ENCODE data around the gene SLC22A14.
A peak's percentile ranks its signal among the peaks of the same experiment; 100 is the strongest.
"Not testable (repeated sequence)": the region's sequence is repeated elsewhere in the genome, so short reads cannot be mapped to it uniquely, and the experiment has no call there.

SLC22A14 gene

DNA sequence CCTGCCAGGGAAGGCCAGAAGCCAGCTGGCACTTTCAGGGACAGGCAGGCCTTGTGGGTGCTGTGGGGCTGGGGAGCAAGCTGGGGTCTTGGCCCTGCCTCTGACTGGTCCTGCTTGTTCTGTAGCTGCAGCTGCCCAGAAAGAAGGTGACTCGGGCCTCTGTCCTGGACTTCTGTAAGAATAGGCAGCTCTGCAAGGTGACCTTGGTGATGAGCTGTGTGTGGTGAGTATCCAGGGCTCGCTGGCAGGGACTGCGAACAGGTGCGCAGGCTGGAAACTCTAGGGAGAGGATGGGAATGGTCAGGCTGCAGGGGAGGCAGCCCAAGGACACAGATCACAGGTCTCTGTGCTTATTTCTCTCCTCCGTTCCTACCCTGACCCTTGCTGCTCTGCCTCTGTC is 31.2 kb downstream of the SLC22A14 start:
- no peak for DNase-seq (ENCODE audit: low spot score)

DNA sequence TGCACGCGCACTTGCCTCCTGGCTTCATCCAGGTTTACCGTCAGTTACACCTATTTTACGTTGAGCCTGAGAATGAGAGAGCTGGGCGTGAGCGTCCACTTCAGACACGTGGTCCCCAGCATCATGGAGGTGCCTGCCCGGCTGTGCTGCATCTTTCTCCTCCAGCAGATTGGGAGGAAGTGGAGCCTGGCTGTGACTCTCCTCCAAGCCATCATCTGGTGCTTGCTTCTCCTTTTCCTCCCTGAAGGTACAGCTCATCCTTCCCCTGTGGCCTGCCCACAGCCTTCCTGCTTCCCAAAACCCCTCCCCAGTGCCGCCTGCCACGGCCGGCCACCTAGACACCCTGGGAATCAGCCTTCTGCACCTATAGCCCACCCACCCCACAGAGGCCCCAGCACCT is 31.6 kb downstream of the SLC22A14 start:
- no peak for DNase-seq (ENCODE audit: low spot score)

DNA sequence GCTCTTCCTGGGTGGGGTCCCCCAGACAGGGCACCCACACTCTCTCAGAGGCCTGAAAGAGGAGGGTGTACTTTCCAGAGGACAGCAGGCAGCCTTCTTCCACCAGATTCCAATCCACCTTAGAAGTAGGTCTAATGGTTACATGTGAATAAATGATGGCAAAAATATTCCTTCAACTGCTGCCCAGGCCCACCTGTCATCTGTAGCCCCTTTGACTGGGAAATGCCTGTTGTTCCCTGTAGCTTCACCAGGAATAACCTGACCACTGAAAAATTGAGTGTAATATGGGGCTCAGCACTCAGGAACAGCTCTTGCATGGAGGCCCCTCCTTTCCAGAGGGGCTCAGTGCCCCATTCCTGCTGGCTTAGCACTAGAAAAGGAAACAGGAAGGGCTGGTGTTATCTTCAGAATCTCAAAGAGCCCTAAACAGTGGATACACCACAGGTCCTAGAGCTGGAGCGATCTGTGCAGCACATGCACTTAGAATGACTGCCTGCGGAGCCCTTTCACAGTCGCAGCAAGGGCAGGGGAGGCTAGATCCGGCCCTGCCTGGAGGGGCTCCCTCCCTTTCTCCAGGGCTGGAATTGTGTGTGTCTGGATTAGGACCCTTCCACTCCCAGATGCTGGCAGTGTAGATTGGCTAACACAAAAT is 32.1 kb downstream of the SLC22A14 start:
- no peak for DNase-seq (ENCODE audit: low spot score)

DNA sequence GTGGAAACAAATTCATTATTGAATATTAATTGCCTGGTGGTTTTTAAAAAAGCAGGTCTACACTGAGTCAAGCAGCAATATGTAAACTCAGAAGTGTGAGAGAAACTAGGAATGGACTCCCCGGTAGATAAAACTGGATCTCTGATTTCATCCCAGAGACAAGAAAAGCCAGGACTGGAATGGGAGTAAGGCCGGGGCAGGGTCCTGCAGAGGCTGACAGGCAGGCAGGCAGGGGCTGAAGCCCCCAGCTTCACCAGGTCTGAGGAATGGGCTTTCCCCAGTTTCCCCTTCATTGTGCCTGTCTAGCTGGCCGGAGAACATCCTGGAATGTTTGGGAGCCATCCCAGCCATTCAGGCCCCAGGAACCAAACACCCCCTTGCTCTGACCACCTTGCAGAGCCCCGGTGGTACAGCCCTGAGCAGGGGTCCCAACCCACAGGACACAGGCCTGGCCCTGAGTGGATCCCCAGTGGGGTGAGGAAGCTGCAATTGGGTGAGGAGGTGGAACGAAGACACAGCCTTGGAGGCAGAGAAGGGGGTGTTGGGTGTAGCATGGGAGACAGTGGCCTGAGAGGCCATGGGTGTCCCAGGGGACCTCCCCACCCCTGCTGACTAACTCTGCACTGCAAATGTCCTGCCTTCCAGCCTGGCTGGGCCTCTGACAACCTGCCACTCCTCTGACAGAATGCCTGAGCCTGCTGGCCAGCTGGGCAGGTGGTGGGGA is 32.8 kb downstream of the SLC22A14 start:
- DNase-seq (ENCODE audit: low spot score): no peak

DNA sequence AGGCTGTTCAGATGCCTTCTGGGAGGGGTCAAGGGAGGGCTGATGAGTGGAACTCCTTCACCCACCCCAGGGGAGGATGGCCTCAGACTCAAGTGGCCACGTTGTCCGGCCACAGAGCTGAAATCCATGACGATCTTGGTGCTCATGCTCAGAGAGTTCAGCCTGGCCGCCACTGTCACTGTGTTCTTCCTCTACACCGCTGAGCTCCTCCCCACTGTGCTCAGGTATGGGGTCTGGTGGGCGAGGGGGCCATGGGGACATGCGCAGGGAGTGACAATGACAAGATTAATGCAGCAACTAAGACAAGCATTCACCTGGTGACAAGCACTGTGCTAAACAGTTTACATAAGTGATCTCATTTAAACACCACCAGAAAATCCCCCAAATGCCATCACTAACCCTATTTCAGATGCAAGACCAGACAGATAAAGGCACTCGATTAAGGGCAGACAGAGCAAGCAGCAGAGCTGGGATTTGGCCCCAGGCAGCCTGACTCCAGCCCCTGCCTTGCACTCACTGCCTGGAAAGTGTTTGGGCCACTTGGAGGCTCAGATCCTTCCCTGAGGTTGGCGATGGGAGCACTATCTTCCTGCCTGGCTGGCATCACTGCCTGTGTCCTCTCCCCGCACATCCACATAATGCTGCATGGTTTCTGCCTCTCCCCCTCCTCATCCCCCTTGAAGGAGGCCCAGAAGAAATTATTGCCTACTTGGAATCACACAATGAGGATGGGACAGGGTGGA is 33.6 kb downstream of the SLC22A14 start:
- no peak for DNase-seq (ENCODE audit: low spot score)

DNA sequence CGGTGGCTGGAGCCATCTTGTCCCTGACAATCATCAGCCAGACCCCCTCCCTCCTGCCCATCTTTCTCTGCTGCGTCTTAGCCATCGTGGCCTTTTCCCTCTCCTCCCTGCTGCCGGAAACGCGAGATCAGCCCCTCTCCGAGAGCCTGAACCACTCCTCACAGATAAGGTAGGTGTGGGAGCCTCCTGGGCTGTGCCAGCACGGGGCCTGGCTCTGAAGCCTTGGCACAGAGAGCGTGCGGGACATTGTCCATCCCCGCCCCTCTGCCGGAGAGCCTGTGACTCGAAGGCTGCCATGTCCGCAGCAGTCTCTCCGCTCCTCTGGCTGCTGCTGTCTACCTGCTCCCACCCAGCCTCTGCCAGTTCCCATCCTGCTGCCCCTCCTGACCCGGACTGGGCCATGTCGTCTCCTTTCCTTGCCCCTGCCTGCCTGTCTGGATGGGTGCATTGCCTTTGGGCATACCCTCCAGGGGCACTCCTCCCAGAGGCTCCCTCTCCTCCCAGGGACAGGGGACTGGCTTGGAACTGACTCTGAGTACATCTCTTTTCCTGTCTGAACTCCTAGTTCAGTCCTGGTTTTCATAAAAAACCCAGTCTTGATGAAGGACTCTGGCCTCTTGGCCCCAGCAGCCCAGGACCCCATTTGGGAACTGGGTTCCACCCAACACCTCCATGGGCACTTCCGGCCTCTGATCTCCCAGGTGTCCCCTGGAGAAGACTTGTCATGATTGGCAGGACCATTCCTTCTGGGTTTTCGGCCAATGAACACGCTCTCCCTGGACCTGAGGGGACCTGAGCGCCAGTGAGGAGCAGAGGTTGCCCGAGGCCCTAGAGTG is 34.5 kb downstream of the SLC22A14 start:
- no peak for DNase-seq (ENCODE audit: low spot score)

DNA sequence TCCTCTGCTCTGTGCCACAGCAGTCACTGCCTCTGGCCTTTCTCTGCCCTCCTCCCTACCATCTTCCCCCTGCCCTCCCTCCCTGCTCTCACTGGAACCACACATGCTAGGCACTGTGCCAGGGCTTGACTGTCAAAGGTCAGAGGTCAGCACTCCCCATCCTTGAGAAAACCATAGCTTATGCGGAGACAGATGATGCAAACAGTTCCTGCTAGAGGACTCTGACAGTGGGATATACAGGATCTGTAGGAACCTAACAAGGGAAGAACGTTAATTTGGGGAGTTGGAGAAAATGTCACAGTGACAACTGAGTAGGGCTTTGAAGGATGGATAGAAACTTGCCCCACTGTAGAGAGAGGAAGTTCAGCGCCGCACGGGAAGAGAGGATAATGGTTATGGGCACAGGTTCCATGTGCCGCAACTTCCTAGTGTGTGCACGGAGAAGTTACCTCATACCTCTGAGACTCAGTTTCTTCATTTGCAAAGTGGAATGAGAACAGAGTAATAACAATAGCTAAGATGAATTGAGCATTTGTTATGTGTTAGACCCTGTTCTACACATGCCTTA is 35.2 kb downstream of the SLC22A14 start:
- no peak for DNase-seq (ENCODE audit: low spot score)

DNA sequence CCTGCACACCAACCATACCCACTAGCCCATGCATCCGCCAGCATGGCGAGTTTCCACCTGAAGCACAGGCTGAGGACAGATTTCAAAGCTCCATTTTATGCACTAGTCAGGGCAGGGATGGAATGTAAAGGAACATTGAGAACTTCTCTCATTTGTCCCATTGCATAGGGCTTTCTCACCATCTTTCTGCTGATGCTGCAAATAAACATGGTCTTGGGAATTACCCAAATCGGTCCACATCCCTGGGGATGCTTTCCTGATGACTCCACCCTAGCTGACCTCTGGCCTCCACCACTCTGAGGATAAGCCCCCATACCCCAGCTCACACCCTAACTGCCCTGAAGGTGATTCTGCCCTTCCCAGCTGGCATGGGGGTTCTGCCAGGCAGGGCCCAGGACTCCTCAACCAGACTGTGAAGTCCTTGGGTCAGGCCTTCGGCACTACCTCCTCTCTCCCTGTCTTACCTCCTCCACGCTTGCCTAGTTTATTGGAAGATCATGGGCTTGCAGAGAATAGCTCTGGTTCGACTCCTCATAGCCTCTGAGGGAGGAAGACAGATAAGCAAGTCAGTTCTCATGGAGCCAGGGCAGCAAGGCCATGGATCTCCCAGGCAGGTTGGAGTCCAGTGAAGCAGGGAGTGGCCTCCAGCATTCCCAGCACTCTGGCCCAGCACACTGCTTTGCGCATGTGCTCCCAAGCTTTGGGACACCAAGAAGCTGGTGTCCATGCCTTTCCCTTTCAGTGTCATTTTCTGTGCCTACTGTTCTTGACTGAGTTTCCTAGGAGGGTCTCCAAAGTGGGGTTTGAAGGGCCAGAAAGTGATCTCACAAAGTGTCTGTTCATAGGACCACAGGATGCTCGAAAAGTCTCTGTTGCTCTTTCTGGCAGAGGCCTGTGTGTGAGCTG is 36.9 kb downstream of the SLC22A14 start:
- DNase-seq (ENCODE audit: low spot score): no peak

DNA sequence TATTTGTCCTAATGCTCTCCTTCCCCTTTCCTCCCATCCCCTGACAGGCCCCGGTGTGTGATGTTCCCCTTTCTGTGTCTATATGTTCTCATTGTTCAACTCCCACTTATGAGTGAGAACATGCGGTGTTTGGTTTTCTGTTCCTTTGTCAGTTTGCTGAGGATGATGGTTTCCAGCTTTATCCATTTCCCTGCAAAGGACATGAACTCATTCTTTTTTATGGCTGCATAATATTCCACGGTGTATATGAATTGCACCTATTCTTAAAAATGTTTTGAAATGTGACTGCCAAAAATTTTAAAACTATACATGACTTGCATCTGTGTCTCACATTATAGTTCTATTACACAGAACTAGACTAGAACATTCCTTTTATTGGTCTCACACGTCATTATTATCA is 38.5 kb downstream of the SLC22A14 start:
- not testable (repeated sequence) for DNase-seq (ENCODE audit: low spot score)

DNA sequence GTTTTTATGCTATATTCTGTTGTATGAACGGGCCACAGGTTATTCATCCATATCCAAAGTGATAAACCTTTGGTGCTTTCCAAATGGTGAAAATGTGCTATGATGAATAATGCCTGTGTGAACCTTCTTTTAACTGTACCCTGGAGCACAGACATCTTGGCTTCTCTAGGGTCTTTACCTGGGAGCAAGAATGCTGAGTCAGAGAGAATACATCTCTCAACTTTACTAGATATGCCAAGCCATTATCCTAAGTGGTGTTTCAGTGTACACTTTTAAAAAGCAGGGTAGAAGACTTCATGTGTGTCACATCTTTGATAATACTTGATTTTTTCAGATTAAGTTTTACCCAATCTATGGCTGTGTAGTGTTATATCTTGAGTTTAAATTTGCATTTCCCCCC is 41.0 kb downstream of the SLC22A14 start:
- no peak for DNase-seq (ENCODE audit: low spot score)

DNA sequence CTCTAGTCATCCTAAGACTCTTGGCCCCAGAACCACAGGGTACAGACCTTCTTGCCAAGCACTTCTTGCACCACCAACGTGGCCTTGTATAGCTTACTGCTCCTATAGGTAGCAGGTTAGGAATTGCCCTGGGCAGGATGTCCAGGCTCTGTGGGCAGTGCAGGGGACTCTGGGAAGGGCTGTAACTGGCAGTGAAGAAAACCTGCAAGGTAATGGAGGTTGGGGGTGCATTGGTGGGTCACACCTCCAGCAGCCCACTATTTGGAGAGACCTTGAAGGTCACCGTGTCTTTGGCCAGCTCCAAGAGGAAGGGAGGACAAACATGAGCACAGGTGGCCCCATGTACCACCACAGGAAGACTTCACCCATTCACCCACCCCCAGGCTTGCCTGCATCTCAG is 43.2 kb downstream of the SLC22A14 start:
- no peak for DNase-seq (ENCODE audit: low spot score)

DNA sequence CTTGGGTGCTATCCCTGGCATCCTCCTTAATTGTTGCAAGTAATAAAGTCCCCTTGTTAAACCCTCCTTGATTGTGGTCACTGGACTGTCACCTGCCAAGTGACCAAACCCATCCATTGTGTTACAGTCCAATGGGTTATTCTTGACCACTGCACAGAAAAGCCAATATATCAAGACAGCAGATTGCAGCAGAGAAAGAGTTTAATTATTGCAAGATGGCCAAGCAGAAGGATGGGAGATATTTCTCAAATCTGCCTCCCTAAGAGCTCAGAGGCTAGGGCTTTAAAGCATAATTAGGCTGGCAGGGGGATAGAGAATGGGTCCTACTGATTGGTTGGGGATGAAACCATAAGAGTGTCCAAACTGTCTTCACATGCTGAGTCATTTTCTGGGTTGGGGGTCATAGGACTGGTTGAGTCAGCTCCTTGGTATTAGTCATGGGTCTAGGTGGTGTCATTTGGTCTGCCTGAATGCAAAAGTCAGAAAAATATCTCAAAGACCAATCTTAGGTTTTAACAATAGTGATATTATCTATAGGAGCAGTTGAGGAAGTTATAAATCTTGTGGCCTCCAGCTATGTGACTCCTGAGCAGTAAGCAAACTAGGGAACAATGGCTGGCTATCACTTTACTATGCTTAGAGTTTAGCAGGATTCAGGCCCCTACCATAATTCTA is 45.4 kb downstream of the SLC22A14 start:
- no peak for DNase-seq (ENCODE audit: low spot score)

DNA sequence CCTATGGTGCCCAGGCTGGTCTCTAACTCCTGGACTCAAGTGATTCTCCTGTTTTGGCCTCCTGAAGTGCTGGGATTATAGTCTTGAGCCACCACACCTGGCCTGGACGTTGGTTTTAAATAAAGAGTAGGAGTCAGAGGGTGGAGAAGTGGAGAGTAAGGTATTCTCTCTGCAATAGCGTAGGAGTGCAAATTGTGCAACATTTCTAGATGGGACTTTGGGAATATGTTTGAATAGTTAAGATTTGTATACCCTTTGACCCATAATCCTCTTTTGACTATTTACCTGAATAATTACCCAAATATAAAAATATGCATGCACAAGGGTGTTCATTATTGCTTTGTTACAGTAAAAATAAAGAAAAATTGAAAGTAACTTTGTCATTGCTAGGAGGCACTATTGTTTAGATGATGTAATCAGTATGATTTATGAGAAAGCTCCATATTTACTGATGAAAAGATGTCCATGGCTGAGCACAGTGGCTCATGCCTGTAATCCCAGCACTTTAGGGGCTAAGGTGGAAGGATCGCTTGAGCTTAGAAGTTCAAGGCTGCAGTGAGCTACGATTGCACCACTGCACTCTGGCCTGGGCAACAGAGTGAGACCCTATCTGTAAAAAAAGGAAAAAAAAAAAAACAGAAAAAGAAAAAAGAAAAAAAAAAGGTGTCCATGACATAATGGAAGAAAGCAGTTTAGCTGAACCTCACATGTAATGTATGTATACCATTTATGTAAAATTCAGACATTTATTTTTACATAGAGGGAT is 49.3 kb downstream of the SLC22A14 start:
- no peak for DNase-seq (ENCODE audit: low spot score)

DNA sequence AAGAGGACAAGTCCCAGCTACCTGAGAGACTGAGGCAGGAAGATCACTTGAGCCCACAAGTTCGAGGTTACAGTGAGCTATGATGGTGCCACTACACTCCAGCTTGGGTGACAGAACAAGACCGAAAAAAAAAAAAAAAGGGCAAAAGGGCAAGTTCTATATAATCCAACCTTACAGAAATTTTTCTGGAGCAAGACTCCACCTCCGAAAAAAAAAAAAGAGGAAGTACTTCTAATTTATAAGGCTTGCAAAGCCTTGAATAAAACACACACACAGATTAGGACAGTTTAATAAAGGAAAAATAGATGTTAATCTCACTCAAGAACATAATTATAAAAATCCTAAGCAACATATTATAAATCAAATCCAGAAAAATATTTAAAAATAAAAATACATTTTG is 50.1 kb downstream of the SLC22A14 start:
- DNase-seq (ENCODE audit: low spot score): no peak

DNA sequence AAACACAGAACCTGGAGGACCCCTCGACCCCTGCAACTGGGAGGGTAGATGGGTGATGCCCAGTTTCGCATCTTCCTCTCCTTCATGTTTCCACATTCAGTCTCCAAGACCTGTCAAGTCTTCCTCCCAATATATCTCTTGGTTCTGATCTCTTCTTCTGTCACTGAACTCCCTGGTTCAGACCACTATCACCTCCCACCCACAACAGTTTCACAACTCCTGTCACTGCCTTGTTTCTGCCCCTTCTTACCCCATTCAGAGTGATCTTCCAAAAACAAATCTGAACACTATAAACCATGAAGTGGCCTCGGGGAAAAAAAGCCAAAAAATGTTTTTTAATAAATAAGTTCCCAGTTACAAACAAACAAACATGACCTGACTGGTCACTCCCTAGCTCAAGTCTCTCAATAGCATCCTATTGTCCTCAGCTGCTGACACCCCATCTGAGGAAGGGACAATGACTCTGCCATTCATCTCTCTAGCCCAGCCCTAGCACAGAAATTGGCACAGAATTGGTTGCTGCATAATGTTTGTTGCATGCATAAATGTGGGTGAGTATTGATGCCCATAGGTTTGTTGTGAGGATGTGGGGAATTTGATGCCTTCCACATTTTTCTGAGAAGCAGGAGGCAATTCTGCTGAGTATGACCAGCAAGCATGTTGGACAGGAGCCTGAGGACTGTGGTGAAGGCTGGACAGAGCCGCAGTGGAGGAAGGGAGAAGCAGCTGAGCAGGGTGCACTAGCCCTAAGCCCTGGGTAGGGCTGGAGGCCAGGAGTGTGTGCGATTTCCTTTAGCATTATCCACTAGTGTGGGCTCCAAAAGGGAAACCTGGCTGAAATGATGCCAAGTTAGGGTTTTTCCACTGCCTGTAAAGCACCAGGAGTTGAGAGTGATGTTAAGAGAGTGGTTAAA is 52.3 kb downstream of the SLC22A14 start:
- peak; percentile 12 for DNase-seq (ENCODE audit: low spot score)

DNA sequence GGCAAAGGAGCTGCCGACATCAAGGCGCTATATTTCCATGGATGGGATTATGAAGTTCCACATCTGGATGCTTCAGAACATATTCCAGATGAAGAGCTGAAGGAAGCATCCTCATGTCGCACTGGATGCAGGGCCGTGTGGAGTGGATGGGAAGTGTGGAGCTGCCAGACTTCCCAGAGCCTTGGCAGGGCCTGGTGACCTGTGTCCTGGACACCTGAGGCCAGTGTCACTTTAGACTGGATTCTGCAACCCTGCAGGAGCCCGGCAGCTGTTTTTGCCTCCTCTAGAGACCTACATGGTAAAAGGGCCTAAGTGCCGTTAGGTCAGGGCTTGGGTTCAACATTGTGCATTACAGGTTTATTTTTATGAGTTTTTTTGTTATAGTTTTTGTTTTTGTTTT is 53.2 kb downstream of the SLC22A14 start:
- no peak for DNase-seq (ENCODE audit: low spot score)

DNA sequence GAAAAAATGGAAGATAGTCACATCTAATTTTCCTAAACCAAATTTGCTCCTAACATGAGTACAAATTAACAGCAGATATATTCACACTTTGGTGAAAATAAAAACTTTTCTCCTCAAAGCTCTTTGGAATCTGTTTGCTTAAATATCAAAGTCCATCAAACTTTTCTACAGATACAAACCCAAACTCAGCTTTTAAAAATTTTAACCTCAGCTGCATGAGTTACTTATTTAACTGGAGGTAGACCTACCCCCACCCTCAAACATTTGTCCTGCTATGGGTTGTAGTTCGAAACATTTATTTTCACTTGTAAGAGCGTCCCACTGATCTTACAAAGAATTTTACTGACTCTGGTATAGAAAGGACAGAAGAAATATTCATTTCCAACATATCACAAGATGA is 55.6 kb downstream of the SLC22A14 start:
- no peak for DNase-seq (ENCODE audit: low spot score)

DNA sequence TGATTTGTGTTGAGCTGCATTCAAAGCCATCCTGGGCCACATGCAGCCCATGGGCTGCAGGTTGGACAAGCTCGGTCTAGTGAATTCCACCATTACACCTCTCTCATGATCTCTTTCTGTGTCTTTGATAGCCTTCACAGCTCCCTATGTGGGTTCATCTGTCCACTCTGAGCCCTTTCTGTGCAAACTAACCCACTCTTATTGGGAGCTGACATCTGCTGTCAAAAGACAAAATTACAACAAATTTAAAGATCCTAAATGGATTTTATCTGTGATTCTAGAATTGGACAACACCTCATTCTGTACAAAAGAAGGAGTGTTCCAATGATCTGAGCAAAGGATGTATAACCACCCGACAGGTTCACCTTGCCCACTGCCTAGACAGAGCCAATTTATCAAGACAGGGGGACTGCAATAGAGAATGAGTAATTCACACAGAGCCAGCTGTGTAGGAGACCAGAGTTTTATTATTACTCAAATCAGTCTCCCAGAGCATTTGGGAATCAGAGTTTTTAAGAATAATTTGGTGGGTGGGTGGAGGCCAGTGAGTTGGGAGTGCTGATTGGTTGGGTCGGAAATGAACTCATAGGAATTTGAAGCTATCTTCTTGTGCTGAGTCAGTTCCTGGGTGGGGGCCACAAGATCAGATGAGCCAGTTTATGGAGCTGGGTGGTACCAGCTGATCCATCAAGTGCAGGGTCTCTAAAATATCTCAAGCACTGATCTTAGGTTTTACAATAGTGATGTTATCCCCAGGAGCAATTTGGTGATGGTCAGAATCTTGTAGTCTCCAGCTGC is 61.9 kb downstream of the SLC22A14 start:
- DNase-seq (ENCODE audit: low spot score): peak; percentile 37

Measured in pons (tissue), 1 donor.